C4-2B (cell line): ENCODE data around the gene ZNF121.

Source experiments
- CTCF ChIP-seq: fragments of 450-650 bp; conservative IDR thresholded peaks from 2 replicates; pipeline ENCODE4 v1.5.1; 2017; ENCODE audit warnings: mild to moderate bottlenecking
- ZFX ChIP-seq: fragments of 450-650 bp; IDR thresholded peaks from 2 replicates; pipeline ENCODE4 v1.6.1; 2017

GRCh38 chr19:9597027-9597426 is 12.7 kb upstream of the ZNF121 start:
- TF ChIP-seq CTCF, result no peak
- TF ChIP-seq ZFX, result no peak
